Suprapubic skin (tissue), 3 donors: ENCODE results near the gene TMEM54.

ENCODE experiments used
- EP300 ChIP-seq: sonication (generic); formaldehyde crosslinking; IDR thresholded peaks from one replicate; pipeline ENCODE4 v1.6.1; 2017; ENCODE audit warnings: antibody characterized with exemption
- POLR2A ChIP-seq, 2 donors: fragments of 450-650 bp; IDR thresholded peaks; one replicate each; pipeline ENCODE4 v1.6.1; 2017; ENCODE audit warnings: antibody characterized with exemption in 2 of 2, mild to moderate bottlenecking in 2 of 2, moderate library complexity in 2 of 2
- TF ChIP-seq, protein P1 (sequence below), 2 donors: fragments of 200-600 bp in 1 of 2; fragments of 450-650 bp in 1 of 2; sonication (generic) in 1 of 2; IDR thresholded peaks; one replicate each; pipeline ENCODE4 v1.5.1; 2016 to 2019; ENCODE audit warnings: antibody characterized with exemption in 2 of 2, mild to moderate bottlenecking in 1 of 2, moderate library complexity in 1 of 2

DNA sequence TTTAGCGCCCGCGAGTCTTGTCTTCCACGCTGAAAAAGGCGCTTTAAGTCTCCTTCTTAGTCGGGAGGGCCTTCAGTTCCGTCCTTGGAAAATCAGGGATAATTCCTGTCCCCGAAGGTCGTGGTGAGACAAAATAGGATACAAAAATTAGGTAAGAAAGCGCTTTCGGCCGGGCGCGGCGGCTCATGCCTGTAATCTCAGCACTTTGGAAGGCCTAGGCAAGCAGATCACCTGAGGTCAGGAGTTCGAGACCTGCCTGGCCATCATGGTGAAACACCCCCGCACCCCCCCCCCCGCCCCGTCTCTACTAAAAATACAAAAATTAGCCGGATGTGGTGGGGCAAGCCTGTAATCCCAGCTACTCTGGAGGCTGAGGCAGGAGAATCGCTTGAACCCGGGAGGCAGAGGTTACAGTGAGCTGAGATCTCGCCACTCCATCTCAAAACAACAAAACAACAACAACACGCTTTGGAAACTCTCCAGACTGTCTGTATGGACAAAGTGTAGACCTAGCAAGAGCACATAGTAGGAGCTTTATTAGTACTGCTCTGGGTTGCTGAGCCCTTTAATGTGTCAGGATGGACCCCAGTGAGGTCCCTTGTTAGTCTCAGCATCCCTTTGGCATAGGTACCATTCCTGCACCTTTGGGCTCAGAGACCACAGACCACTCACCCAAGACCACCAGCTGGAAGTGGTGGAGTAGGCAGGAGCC lies 790 bp upstream of the TMEM54 start:
- TF ChIP-seq, protein P1, sequence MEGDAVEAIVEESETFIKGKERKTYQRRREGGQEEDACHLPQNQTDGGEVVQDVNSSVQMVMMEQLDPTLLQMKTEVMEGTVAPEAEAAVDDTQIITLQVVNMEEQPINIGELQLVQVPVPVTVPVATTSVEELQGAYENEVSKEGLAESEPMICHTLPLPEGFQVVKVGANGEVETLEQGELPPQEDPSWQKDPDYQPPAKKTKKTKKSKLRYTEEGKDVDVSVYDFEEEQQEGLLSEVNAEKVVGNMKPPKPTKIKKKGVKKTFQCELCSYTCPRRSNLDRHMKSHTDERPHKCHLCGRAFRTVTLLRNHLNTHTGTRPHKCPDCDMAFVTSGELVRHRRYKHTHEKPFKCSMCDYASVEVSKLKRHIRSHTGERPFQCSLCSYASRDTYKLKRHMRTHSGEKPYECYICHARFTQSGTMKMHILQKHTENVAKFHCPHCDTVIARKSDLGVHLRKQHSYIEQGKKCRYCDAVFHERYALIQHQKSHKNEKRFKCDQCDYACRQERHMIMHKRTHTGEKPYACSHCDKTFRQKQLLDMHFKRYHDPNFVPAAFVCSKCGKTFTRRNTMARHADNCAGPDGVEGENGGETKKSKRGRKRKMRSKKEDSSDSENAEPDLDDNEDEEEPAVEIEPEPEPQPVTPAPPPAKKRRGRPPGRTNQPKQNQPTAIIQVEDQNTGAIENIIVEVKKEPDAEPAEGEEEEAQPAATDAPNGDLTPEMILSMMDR (IDR thresholded peaks at IDR 0.05), result no peak
- TF ChIP-seq POLR2A (IDR thresholded peaks at IDR 0.05), result no peak
- TF ChIP-seq EP300, result no peak
